ENCODE data around the gene GTPBP6. TPM values are rescaled to one million over a fixed set of nuclear protein-coding genes. Genes with fewer than 3 reads are reported as not detected.
A peak's percentile ranks its signal among the peaks of the same experiment; 100 is the strongest.

Gene GTPBP6, protein sequence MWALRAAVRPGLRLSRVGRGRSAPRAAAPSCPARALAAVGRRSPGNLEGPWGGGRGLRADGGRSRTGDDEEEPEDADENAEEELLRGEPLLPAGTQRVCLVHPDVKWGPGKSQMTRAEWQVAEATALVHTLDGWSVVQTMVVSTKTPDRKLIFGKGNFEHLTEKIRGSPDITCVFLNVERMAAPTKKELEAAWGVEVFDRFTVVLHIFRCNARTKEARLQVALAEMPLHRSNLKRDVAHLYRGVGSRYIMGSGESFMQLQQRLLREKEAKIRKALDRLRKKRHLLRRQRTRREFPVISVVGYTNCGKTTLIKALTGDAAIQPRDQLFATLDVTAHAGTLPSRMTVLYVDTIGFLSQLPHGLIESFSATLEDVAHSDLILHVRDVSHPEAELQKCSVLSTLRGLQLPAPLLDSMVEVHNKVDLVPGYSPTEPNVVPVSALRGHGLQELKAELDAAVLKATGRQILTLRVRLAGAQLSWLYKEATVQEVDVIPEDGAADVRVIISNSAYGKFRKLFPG
- total RNA-seq: 28.2 and 33.2 TPM in 2 replicates

DNA sequence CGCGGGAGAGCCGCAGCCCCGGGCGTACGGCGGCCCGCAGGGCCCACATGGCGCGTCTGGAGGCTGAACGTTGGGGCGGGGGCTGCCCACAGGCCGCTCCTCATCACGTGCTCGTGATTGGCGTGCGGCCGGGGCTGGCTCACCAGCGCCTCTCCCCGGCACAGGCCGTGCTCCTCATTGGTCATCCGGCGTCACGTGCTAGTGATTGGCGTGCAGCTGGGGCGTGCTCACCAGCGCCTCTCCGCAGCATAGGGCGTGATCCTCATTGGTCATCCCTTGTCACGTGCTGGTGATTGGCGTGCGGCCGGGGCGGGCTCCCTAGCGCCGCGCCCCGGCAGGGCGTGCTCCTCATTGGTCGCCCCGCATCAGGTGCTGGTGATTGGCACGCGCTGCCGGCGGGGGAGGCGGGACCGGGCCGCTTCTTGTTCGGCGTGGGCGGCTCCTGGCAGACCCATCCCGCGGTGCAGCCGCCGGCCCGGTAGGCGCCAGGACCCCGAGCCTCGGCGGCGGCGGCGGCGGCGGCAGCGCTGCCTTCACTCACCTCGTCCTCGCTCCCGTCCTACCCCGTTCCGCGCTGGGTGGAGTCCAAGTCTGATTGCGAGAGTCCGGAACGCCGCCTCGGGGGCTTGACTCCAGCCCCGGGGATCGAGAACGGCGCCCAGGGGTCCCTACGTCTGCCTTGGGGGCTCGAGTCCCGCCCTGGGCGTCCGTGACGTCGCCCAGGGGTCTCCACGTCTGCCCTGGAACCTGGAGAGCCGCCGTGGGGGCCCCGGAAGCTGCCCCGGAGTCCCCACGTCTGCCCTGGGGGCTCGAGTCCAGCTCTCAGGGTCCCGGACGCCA, at the start of gene GTPBP6:
TSS of gene GTPBP6 (minus strand) at position 58 of the 840 bp plus-strand sequence. CDS start at position 49, 9 bp downstream.
- peak; percentile 99 to 100 for DNase-seq (ENCODE audit: low read depth in 2 of 2)

DNA sequence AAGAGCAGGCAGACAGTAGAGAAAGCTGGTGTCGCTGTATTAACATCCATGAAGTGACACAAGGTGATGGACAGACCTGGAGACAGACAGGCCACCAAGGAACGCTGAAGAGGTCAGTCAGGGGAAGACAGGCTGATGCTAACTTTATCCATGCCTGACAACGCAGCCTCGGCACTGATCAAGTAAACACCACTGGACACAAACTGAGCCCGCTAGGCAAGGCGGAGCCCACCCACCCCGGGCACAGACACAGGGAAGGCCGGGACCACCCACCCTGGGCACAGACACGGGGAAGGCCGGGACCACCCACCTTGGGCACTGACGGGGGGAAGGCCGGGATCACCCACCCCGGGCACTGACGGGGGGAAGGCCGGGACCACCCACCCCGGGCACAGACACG, 49.3 kb upstream of the GTPBP6 start:
- DNase-seq (ENCODE audit: low read depth in 2 of 2): no peak

DNA sequence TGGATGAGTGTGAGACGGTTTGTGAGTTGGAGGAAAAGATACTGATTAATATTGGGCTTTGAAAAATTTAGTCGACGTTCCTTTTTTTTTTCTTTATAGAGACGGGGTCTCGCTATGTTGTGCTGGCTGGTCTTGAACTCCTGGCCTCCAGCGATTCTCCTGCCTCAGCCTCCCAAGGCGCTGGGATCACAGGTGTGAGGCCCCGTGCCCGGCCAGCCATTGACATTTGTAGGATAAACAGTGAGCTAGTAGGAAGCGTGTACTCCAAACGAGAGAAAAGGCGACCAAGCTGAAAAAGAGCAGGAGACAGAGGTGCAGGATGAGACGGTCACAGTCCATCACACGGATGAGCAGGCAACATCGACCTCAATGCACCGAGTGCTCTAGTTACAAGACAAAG, 48.8 kb upstream of the GTPBP6 start:
- no peak for DNase-seq (ENCODE audit: low read depth in 2 of 2)

DNA sequence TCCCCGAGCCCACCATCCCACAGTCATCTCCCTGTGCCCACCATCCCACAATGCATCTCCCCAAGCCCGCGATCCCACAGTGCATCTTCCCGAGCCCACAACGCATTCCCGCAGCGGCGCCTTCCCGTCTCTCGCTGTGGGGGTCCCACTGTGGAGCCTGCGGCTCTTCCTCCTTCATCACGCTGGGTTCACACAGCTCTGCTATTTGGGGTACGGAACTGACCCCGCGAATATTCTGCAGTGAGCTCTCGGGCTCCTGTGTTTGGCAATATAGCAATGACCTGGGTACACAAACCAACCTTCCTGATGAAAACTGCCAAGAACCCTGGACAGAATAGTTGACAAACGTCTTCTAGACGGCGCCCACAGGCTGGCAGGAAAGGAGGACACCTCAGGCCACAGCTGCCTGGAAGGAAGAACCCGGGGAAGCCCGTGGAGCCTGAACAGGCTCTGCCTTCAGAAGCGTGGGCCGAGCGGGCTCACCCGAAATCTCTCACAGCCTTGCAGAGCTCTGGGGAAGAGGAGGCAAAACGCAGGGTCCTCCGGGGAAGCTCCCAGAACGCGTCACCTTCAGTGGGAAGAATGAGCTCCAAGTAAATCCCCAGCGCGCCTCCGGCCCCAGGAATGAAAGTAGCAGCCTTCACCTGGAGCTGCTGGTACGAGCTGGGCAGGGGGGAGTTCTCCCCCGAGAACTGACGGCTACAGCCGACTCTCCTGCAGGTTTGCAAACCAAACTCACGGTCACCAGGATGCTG, 45.2 kb upstream of the GTPBP6 start:
- DNase-seq (ENCODE audit: low read depth in 2 of 2): no peak

DNA sequence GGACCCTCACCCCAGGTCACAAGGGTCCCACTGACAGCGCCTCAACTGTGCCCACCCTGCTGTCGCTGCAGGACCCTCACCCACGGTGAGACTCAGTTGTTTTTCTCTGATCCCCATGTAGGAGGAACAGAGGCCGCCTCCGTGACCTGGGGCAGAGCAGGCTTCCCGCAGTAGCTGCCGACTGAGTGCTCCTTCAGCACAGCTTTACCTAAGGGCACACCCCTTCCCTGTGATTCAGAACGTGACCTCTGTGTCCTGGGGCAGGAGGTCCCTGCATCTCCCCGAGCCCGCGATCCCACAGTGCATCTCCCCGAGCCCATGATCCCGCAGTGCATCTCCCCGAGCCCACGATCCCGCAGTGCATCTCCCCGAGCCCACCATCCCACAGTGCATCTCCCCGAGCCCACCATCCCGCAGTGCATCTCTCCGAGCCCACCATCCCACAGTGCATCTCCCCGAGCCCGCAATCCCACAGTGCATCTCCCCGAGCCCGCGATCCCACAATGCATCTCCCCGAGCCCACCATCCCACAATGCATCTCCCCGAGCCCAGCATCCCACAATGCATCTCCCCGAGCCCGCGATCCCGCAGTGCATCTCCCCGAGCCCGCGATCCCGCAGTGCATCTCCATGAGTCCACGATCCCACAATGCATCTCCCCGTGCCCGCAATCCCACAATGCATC, 44.5 kb upstream of the GTPBP6 start:
- DNase-seq (ENCODE audit: low read depth in 2 of 2): no peak

DNA sequence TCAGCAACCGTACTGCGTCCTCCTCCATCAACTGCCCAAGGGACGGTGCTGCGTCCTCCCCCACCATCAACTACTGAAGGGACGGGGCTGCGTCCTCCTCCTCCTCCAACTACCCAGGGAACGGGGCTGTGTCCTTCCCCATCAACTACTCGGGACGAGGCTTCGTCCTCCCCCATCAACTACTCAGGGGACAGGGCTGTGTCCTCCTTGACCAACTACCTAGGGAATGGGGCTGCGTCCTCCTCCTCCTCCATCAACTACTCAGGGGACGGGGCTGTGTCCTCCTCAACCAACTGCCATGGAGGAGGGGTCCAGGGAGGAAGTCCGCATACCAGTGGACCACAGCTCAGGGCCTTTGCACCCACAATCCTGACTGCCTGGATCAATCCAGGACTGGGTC, 43.8 kb upstream of the GTPBP6 start:
- DNase-seq (ENCODE audit: low read depth in 2 of 2): no peak

DNA sequence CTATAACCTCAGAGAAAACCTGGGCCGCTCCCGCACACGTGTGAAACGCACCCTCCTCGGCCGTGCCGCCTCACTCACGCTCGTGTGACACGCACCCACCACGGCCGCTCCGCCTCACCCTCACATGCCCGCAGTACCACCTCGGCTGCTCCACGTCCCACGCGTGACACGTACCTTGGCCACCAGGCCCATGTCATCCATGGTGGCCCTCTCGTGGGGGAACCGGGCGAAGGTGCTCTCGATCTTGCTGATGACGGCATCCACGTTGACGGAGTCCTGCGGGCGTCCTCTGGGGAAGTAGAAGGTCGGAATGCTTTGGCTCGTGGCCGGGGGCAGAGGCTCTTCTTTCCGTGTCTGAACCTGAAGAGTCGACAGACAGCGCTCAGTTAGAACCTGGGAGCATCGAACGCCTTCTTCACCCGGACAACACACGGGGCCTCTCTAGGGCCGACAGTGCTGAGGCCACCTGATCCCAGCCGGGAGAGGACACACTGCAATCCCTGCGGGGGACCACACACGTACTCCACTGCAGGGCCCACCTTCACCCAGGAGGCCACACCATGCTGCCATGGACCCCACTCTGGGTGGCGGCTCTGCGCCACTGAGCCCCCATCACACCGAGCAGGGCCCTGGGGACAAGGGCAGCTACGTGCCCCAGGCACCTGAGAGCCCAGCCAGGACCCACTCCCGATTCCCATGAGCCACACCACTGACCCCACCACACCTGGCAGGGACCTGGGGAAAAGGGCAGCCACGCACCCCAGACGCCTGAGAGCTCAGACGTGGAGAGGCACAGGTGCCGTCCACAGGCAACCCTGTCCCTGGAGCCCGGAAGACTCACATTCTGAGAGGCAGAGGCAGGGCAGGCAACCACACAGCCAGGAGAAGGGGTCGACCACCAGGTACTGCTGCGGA, 42.9 kb upstream of the GTPBP6 start:
- no peak for DNase-seq (ENCODE audit: low read depth in 2 of 2)

DNA sequence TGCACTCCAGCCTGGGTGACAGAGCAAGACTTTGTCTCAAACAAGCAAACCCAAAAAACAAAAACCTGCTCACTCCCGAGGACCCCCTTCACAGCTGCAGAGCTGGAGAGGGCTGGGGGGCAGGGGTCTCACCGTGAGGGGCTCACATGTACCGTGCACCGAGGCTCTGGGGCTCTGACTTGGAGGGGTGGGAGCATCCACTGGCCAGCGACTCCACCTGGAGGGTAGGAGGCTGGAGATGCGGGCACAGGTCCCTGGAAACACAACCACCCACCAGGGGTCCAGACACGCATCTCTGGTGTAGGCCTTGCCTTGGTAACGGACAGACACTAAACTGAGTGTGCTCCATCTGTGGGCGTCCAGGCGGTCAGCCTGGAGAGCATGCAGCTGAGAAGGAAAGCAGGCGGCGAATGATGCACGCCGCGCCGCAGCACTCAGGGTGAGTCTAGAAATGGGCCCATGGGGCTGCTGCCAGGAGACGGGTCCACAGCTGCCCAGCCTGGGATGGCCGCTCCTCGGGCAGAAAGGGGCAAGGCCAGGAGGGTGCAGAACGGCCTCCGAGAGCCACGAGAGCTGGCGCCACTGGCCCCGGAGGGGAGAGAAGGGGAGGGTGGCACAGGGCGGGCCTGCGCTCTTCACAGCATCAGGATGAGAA, 42.0 kb upstream of the GTPBP6 start:
- no peak for DNase-seq (ENCODE audit: low read depth in 2 of 2)

DNA sequence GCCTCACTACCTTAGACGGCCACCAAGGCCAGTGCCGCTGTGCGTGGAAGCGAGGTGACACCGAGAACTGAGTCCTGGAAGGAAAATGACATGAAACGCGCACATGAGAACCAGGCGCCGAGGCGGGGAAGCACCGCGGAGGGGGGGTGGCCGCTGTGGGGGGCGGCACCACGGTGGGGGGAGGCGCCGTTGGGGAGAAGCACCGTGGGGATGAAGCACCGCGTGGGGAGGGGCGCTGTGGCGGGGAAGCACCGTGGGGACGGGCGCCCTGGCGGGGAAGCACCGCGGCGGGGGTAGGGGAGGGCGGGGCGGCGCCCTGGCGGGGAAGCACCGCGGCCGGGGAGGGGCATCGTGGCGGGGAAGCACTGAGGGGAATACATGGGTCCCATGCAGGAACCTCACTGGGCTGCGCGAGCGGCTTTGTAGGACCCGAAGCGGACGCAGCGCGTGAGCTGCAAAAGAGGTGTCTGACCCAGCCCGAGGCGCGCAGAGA, 40.1 kb upstream of the GTPBP6 start:
- DNase-seq (ENCODE audit: low read depth in 2 of 2): no peak

DNA sequence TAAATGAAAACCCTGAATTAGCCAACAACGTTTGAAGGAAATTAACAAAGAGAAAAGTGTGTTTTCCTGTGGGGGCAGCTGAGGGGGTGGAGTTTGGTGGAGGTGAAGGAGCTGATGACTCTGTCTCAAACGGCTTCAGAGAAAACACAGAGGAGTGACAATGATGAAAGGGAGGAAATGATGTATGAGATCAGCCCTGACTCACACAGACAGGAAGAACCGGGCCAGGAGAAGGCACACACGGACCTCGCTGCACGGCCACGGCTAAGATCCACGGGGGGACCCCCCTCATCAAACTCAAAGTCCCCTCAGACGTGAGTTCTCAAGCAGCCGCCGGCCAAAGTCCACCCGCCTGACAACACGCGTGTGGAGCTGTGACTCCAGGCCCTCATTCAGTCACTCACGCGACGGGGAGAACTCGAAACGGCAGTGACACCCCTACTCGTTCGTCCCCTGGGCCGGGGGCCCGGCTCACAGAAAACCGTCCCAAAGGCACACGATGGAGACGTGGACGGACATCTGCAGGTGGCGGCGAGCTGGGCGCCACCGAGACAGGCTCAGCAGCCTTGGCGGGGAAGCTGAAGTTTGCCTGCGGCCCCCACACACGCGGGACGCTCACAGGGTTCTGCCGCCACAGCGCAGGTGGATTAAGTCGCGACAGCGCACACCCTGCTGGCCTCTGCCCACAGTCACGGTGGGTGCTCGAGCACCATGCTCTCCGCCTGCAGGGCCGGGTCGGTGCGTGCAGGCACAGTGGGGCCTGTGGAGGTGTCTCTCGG, 39.3 kb upstream of the GTPBP6 start:
- DNase-seq (ENCODE audit: low read depth in 2 of 2): peak in 1 of 2 donors; percentile 85

DNA sequence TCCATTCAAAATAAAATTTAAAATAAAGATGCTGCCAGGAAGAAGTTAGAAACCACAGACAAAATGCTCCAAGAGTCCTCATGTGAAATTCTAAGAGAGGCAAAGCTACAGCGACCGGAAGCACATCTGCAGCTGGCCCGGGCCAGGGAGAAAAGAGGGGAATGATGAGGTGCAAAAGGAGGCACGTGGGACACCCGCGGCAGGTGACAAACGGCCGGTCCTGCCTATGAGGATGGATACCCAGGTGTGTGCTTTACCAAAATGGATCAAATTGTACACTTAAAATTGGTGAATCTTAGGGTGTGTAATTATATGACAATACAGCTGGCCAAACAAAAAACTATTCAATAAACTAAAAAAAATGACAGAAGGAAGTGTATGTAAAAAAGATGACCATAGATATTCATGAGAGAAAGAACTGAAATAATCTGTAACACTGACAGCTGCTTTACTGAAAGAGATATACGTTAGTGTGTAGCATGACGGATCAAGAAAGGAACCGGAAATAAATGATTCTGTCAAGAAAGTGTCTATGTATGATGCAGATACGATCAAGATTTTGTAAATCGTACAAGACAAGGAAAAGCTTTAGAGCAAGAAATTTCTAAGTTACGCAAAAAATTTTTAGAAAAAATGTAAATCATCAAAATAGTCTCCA, 38.6 kb upstream of the GTPBP6 start:
- peak in 1 of 2 donors; percentile 13 for DNase-seq (ENCODE audit: low read depth in 2 of 2)

DNA sequence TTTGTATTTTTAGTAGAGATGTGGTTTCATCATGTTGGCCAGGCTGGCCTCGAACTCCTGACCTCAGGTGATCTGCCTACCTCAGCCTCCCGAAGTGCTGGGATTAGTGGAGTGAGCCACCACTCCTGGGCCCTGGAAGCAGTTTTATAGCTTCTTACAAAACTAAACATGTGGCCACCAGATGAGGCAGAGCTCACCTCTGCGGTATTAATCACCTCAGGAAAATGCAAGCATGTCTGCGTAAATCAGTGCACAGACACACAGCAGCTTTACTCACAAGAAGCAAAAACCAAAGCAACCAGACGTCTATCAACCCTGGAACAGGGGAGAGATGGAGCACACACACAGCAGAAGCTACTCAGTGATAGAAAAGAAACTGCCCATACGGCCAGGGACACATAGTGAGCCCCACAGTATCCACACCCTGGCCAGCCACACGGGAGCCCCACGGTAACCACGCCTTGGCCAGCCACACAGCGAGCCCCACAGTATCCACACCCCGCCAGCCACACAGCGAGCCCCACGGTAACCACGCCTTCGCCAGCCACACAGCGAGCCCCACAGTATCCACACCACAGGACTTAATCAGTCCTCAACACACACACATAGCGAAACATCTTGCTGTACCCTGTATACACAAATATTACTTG, 37.9 kb upstream of the GTPBP6 start:
- DNase-seq (ENCODE audit: low read depth in 2 of 2): no peak

DNA sequence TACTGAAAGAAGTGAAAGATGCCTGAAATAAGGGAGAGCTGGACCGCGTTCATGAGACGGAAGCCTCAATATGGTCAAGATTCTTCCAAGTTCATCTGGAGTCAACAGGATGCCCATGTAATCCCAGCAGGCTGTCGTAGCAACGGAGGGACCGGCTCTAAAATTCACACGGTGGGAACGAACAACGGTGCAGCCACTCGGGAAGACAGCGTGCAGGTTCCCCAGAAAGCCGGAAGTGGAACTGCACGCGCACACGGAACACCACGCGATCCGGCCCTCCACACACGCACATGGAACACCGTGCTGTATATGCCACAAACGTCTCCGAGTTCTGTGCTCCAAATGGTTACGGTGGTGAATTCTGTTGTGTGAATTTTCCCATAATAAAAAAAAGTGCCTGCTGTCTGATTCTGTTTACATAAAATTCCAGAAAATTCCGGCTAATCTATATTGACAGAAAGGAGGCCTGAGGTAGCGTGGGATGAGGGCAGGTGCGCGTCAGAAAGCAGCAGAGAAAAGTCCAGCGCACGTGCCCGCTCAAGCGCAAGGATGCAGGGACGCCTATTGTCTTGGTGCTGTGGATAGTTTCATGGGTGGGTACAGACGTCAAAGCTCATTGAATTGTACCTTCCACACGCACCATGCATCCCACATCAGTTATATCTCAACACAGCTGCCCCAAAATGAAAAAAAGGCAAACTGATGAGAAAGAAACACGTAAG, 36.9 kb upstream of the GTPBP6 start:
- DNase-seq (ENCODE audit: low read depth in 2 of 2): no peak

DNA sequence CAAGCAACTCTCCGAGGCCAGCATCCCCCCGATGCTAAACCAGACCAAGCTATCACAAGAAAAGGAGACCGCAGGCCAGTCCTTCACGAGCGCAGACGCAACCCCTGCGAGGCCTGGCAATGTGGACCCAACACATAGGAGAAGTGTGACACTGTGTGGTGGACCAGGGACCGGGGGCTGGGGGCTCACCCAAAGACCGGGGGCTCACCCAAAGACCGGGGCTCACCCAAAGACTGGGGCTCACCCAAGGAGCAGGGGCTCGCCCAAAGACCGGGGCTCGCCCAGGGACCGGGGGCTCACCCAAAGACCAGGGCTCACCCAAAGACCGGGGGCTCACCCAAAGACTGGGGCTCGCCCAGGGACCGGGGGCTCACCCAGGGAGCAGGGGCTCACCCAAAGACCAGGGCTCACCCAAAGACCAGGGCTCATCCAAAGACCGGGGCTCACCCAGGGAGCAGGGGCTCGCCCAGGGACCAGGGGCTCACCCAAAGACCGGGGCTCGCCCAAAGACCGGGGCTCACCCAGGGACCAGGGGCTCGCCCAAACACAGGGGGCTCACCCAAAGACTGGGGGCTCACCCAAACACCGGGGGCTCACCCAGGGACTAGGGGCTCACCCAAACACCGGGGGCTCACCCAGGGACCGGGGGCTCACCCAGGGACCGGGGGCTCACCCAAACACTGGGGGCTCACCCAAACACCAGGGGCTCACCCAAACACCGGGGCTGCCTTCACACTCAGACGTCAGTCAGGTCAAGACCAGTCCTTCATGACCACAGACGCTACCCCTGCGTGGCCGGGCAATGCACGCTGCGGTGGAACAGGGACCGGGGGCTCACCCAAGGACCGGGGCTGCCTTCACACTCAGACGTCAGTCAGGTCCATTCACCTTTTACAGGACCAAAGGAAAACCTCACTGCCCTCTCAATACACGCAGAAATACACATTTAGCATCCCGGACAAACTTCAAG, 35.3 kb upstream of the GTPBP6 start:
- no peak for DNase-seq (ENCODE audit: low read depth in 2 of 2)

DNA sequence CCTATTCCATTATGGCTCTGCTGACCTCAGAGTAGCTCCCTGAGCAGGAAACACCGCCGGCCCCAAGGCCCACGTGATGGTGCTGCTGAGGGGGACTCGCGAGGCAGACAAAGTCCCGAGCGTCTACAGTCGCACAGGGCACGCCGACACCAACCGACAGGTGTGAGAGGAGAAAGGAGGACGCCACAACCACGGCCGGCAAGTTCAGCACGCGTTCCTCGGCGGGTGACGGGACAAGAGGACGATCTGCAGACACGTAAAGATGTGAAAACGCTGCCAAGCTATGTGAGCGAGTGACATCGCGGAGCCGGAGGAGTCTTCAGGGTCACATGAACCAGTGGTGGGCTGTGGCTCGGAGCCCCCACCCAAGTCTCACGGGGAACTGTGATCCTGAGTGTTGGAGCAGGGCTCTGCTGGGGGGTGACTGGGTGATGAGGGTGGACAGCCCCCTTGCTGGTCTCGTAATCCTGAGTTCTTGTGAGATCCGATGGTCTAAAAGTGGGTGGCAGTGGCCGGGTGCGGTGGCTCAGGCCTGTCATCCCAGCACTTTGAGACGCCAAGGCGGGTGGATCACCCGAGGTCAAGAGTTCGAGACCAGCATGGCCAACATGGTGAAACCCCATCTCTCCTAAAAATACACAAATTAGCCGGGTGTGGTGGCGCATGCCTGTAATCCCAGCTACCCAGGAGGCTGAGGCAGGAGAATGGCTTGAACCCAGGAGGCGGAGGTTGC, 34.2 kb upstream of the GTPBP6 start:
- DNase-seq (ENCODE audit: low read depth in 2 of 2): no peak
